AG04449 (cell line): Measurements from ENCODE around the gene IL10.
A peak's percentile ranks its signal among the peaks of the same experiment; 100 is the strongest.

Experiments
- CTCF ChIA-PET: fragments of 350-600 bp; formaldehyde crosslinking; extraction: SDS; loops from one replicate; lab custom pipeline; 2021; ENCODE audit warnings: antibody characterized with exemption; lab: Yijun Ruan, JAX
- POLR2A ChIA-PET: fragments of 400-600, 350-600 bp; formaldehyde crosslinking; extraction: SDS; loops from one replicate; lab custom pipeline; 2020; ENCODE audit warnings: antibody characterized with exemption, inconsistent platforms; lab: Yijun Ruan, JAX
- DNase-seq: peaks from one replicate; pipeline ENCODE4 v3.0.0-alpha.2; 2010; ENCODE audit warnings: low read depth, low spot score
- H3K4me3 ChIP-seq: 2 replicates; pipeline ENCODE4 v1.5.1; 2011; ENCODE audit warnings: low read depth, mild to moderate bottlenecking, control low read depth, low read length
- TF ChIP-seq, protein P1 (sequence below): IDR thresholded peaks from one replicate; pipeline ENCODE4 v1.5.1; 2011; ENCODE audit warnings: mild to moderate bottlenecking, moderate library complexity, low read length, control low read depth, inconsistent platforms; ENCODE audit not compliant: insufficient read depth; ENCODE audit errors: missing control alignments

The IL10 gene

GRCh38 chr1:206757524-206758266, 14.6 kb downstream of the IL10 start:
- no peak for DNase-seq
- POLR2A ChIA-PET, result no interaction called here
- TF ChIP-seq, protein P1, sequence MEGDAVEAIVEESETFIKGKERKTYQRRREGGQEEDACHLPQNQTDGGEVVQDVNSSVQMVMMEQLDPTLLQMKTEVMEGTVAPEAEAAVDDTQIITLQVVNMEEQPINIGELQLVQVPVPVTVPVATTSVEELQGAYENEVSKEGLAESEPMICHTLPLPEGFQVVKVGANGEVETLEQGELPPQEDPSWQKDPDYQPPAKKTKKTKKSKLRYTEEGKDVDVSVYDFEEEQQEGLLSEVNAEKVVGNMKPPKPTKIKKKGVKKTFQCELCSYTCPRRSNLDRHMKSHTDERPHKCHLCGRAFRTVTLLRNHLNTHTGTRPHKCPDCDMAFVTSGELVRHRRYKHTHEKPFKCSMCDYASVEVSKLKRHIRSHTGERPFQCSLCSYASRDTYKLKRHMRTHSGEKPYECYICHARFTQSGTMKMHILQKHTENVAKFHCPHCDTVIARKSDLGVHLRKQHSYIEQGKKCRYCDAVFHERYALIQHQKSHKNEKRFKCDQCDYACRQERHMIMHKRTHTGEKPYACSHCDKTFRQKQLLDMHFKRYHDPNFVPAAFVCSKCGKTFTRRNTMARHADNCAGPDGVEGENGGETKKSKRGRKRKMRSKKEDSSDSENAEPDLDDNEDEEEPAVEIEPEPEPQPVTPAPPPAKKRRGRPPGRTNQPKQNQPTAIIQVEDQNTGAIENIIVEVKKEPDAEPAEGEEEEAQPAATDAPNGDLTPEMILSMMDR, result no peak
- no peak overlapping the region for H3K4me3 ChIP-seq
- CTCF ChIA-PET, result interaction anchor here (0.8 to 5.6 kb wide), 3 partner anchors 22 to 155 kb away, joined by 3 to 22 read pairs (median 16); no protein-coding TSS in a partner anchor

DNA sequence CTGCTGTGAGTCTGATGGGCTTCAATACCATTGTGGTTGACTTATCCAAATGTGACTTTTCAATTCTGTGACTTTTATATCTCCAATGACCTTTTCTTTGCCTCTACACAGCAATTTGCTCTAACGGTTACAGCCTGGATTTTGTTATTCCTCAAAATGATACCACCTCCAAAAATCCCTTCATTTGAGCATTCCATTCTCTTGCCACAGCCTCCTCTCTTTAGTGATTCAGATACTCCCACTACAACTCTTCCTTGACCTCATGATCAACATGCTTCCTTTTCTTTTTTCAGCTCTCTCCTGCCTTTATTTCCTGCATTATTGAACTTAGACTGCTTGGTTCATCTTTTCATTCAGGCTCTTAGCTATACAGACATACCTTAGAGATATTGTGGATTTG, 18.3 kb downstream of the IL10 start:
- TF ChIP-seq, protein P1, result no peak
- POLR2A ChIA-PET, result no interaction called here
- CTCF ChIA-PET, result interaction anchor here (0.6 to 2.2 kb wide), 7 partner anchors 17 to 159 kb away, joined by 3 to 9 read pairs (median 5); partner anchors contain the start of gene IL19
- DNase-seq, result peak; percentile 31
- no peak overlapping the region for H3K4me3 ChIP-seq

- TF ChIP-seq, protein P1, result no peak
- H3K4me3 ChIP-seq, result no peak overlapping the region
- DNase-seq, result no peak
- ChIA-PET POLR2A (interaction anchor here (0.6 to 1.0 kb wide), 4 partner anchors 13 to 56 kb away, joined by 3 to 5 read pairs (median 4); partner anchors contain the start of gene IL10), CTCF (interaction anchor here (0.7 to 2.2 kb wide), 9 partner anchors 8 to 160 kb away, joined by 3 to 9 read pairs (median 4); partner anchors contain the start of gene IL19)
Measured at GRCh38 chr1:206753141-206753540, 19.2 kb downstream of the IL10 start.

DNA sequence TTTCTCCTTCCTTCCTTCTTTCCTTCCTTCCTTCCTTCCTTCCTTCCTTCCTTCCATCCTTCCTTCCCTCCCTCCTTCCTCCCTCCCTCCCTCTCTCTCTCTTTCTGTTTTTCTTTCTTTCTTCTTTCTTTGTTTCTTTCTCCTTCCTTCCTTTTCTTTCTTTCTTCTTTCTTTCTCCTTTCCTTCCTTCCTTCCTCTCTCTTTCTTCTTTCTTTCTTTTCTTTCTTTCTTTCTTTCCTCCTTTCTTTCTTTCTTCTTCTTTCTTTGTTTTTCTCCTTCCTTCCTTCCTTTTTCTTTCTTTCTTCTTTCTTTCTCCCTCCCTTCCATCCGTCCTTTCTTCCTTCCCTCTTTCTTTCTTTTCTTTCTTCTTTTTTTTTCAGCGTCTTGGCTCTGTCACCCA, 19.8 kb downstream of the IL10 start:
- TF ChIP-seq, protein P1, result no peak
- POLR2A ChIA-PET, result interaction anchor here (1.0 kb wide), 1 partner anchor 14 kb away, joined by 4 read pairs; no protein-coding TSS in a partner anchor

DNA sequence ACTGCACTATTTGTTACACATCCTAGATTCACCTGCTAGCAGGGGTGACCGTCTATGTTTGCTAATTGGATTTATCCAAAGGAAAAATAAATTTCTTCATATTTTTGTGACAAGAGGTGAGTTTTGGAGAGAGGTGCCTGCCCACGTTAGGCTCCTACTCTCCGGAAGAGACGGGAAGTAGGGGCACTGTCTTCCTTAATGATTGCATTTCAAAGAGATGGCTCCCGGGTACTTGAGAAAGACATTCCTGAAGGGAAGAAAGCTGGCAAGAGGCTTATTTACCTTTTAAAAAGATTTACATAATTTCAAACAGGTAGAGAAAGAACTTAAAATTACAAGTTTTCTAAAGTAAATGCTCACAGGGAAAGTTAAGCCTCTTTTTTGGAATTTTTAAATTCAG, 20.4 kb downstream of the IL10 start:
- H3K4me3 ChIP-seq, result no peak overlapping the region
- ChIA-PET POLR2A (no interaction called here), CTCF (interaction anchor here (0.6 to 1.4 kb wide), 3 partner anchors 17 to 158 kb away, joined by 3 to 4 read pairs (median 3); no protein-coding TSS in a partner anchor)
- DNase-seq, result no peak
- TF ChIP-seq, protein P1, result no peak

More for the DNA sequence above, 19.8 kb downstream of the IL10 start:
- no peak overlapping the region for H3K4me3 ChIP-seq
- no peak for DNase-seq
- CTCF ChIA-PET, result interaction anchor here (0.6 to 2.2 kb wide), 7 partner anchors 9 to 160 kb away, joined by 3 to 9 read pairs (median 4); no protein-coding TSS in a partner anchor

- ChIA-PET POLR2A (no interaction called here), CTCF (interaction anchor here (0.8 to 3.8 kb wide), 14 partner anchors 9 to 233 kb away, joined by 3 to 38 read pairs (median 4); partner anchors contain the start of gene IL10)
- TF ChIP-seq, protein P1, result no peak
- no peak overlapping the region for H3K4me3 ChIP-seq
- DNase-seq, result no peak
Measured at GRCh38 chr1:206748348-206749030, 23.8 kb downstream of the IL10 start.
